Measurements from ENCODE around the gene COQ10A. TPM values are rescaled to one million over a fixed set of nuclear protein-coding genes. Genes with fewer than 3 reads are reported as not detected.

Gene COQ10A
- total and polyA plus RNA-seq, 2 donors (not counting 3 experiments of a cell fraction or from before 2014, with no cell fraction given) = 14.7 to 32.4 TPM

GRCh38 chr12:56220611-56221231 is 46.0 kb upstream of the COQ10A start:
- ChIA-PET CTCF (interaction anchor here (0.5 to 4.0 kb wide), 10 partner anchors 12 to 1867 kb away, joined by 3 to 75 read pairs (median 14); partner anchors contain the start of gene SMARCC2), POLR2A (interaction anchor here (0.6 to 3.2 kb wide), 7 partner anchors 9 to 32 kb away, joined by 3 to 37 read pairs (median 6); partner anchors contain the start of gene SMARCC2)
- DNase-seq (ENCODE audit: low read depth, low spot score) (peak; percentile 51), FAIRE-seq (peak; percentile 35)
- Histone ChIP-seq H2AFZ (ENCODE audit: low read depth, low read length) (no peak overlapping the region), H3K4me1 (ENCODE audit: control insufficient read depth, extremely low read depth, insufficient read depth, low read length) (peaks cover 19% of the 10 kb centered on the region), H3K27me3 (ENCODE audit: control insufficient read depth in 2 of 2, insufficient read depth in 2 of 2, low read length in 2 of 2) (no peaks in the 10 kb centered on the region), H3K36me3 (ENCODE audit: control insufficient read depth in 2 of 2, extremely low read depth in 1 of 2, insufficient read depth in 2 of 2, low read length in 2 of 2) (peaks cover 4 to 5% of the 10 kb centered on the region in 2 experiments), H3K79me2 (ENCODE audit: control insufficient read depth, insufficient read depth, low read length) (peaks cover 27% of the 10 kb centered on the region), H3K9me3 (replicated peaks; ENCODE audit: control insufficient read depth, insufficient read depth, low read length) (no peaks in the 10 kb centered on the region), H4K20me1 (replicated peaks; ENCODE audit: control insufficient read depth, extremely low read depth, insufficient read depth, low read length) (no peaks in the 10 kb centered on the region), H3K4me2 (ENCODE audit: insufficient read depth, low read length) (peak overlapping the region; percentile 64), H3K4me3 (replicated peaks in 1 of 3; ENCODE audit: insufficient read depth in 1 of 3, low read depth in 1 of 3, low read length in 3 of 3) (peak overlapping the region; percentile 80 to 93 (median 82)), H3K27ac (ENCODE audit: insufficient read depth, low read depth, low read length) (peak overlapping the region; percentile 95), H3K9ac (replicated peaks; ENCODE audit: extremely low read depth, insufficient read depth, low read length) (peak overlapping the region; percentile 94), H3K9me1 (replicated peaks; ENCODE audit: control insufficient read depth, extremely low read depth, insufficient read depth, low read length) (no peaks in the 10 kb centered on the region)
- intact Hi-C loops (cut with micrococcal nuclease) (no loop called here), dilution Hi-C loops (cut with MboI; ENCODE audit: extremely low pct_ligation_motif_present, low sequenced_read_pairs) (no loop called here)
- BruUV-seq (replicated peaks) = TSS peak; percentile 57
- TF ChIP-seq FOS (IDR thresholded peaks at IDR 0.05; ENCODE audit: borderline replicate concordance, insufficient read depth, low read length) (no peak), EZH2 (IDR thresholded peaks at IDR 0.05; ENCODE audit: borderline replicate concordance, low read depth, low read length, severe bottlenecking) (no peak), GATA2 (IDR thresholded peaks at IDR 0.05; ENCODE audit: insufficient read depth, insufficient read length, low read depth, low read length) (no peak), JUN (IDR thresholded peaks at IDR 0.05; ENCODE audit: borderline replicate concordance, insufficient read depth, insufficient read length, low read depth) (no peak), MAX (IDR thresholded peaks at IDR 0.05; ENCODE audit: insufficient read depth, insufficient read length) (no peak), POLR2A (IDR thresholded peaks at IDR 0.05; ENCODE audit: low read depth, low read length) (no peak), MYC (IDR thresholded peaks at IDR 0.05; ENCODE audit: low read depth, low read length) (no peak), POLR2AphosphoS5 (IDR thresholded peaks at IDR 0.05; ENCODE audit: insufficient read depth, low read depth, low read length) (no peak), CTCF (IDR thresholded peaks at IDR 0.05; ENCODE audit: extremely low read depth in 1 of 2, insufficient read depth in 1 of 2, low read depth in 1 of 2, low read length in 2 of 2) (no peak)

Data from endothelial cell of umbilical vein (primary cell).